SK-N-SH (cell line): ENCODE results near the gene KCTD5. TPM values are rescaled to one million over a fixed set of nuclear protein-coding genes. Genes with fewer than 3 reads are reported as not detected.

Experiments used
- CTCF ChIA-PET: fragments of 300-600, 350-600 bp; formaldehyde crosslinking; extraction: SDS; loops from one replicate; lab custom pipeline; 2021; lab: Yijun Ruan, JAX
- POLR2A ChIA-PET: fragments of 350-600 bp; sonication (Branson Sonifier 250); formaldehyde crosslinking; extraction: SDS; loops from one replicate; lab custom pipeline; 2020; ENCODE audit warnings: antibody characterized with exemption, inconsistent platforms; lab: Yijun Ruan, JAX
- DNase-seq: peaks from one replicate; pipeline ENCODE4 v3.0.0; 2012
- H2AFZ ChIP-seq: fragments of 200-600 bp; sonication (generic); 2 replicates; pipeline ENCODE4 v1.8.1; 2016; ENCODE audit warnings: antibody characterized with exemption, mild to moderate bottlenecking, low read depth
- H3F3A ChIP-seq: fragments of 200-600 bp; sonication (generic); replicated peaks from 2 replicates; pipeline ENCODE3; 2016; ENCODE audit warnings: antibody characterized with exemption, mild to moderate bottlenecking; ENCODE audit not compliant: insufficient read depth
- H3K27ac ChIP-seq, 2 experiments: fragments of 200-500 bp in 1 of 2; fragments of 200-600 bp in 1 of 2; sonication (Bioruptor generic) in 1 of 2; sonication (generic), shearing (Covaris generic) in 1 of 2; 2 replicates each; pipeline versions ENCODE4 v1.5.1 to v1.6.1; 2014 to 2016; ENCODE audit warnings: low read depth in 2 of 2, inconsistent platforms in 1 of 2, low read length in 1 of 2, mild to moderate bottlenecking in 1 of 2, mixed read lengths in 1 of 2
- H3K27me3 ChIP-seq: fragments of 200-600 bp; sonication (generic), shearing (Covaris generic); 2 replicates; pipeline ENCODE4 v1.6.1; 2016; ENCODE audit warnings: mixed run types; ENCODE audit not compliant: insufficient read depth
- H3K36me3 ChIP-seq, 2 experiments: fragments of 200-500 bp in 1 of 2; fragments of 200-600 bp in 1 of 2; sonication (Bioruptor generic) in 1 of 2; sonication (generic) in 1 of 2; replicated peaks in 1 of 2; 2 replicates each; pipeline versions ENCODE3 to v1.5.1; 2014 to 2016; ENCODE audit warnings: low read length in 1 of 2, mild to moderate bottlenecking in 1 of 2; ENCODE audit not compliant: insufficient read depth in 2 of 2, control insufficient read depth in 1 of 2
- H3K4me1 ChIP-seq, 2 experiments: fragments of 200-500 bp in 1 of 2; fragments of 200-600 bp in 1 of 2; sonication (Bioruptor generic) in 1 of 2; sonication (generic), shearing (Covaris generic) in 1 of 2; 2 replicates each; pipeline versions ENCODE4 v1.5.1 to v1.6.1; 2014 to 2016; ENCODE audit warnings: low read depth in 1 of 2, low read length in 1 of 2, mixed run types in 1 of 2; ENCODE audit not compliant: insufficient read depth in 2 of 2, control insufficient read depth in 1 of 2
- H3K4me2 ChIP-seq: fragments of 200-600 bp; sonication (generic), shearing (Covaris generic); 2 replicates; pipeline ENCODE4 v1.6.1; 2017; ENCODE audit warnings: mixed run types
- H3K4me3 ChIP-seq, 2 experiments: fragments of 200-500 bp in 1 of 2; fragments of 200-600 bp in 1 of 2; sonication (Bioruptor generic) in 1 of 2; sonication (generic), shearing (Covaris generic) in 1 of 2; 2 replicates each; pipeline versions ENCODE4 v1.5.1 to v1.8.1; 2014 to 2016; ENCODE audit warnings: low read depth in 2 of 2, inconsistent platforms in 1 of 2, low read length in 1 of 2, mild to moderate bottlenecking in 1 of 2, mixed read lengths in 1 of 2, moderate library complexity in 1 of 2
- H3K79me2 ChIP-seq: fragments of 200-600 bp; sonication (generic); 2 replicates; pipeline ENCODE4 v1.8.1; 2017; ENCODE audit warnings: mild to moderate bottlenecking; ENCODE audit not compliant: insufficient read depth
- H3K9ac ChIP-seq: fragments of 200-600 bp; sonication (generic); 2 replicates; pipeline ENCODE4 v1.6.1; 2017; ENCODE audit warnings: mixed run types
- H3K9me2 ChIP-seq: fragments of 200-600 bp; sonication (generic); 2 replicates; pipeline ENCODE4 v1.6.1; 2017; ENCODE audit warnings: mixed run types
- H3K9me3 ChIP-seq: fragments of 200-600 bp; sonication (generic); 2 replicates; pipeline ENCODE4 v1.6.1; 2017; ENCODE audit warnings: mixed run types, mild to moderate bottlenecking, moderate library complexity
- H4K20me1 ChIP-seq: fragments of 200-600 bp; sonication (generic); 2 replicates; pipeline ENCODE4 v1.6.1; 2017; ENCODE audit warnings: mild to moderate bottlenecking, mixed run types; ENCODE audit not compliant: insufficient read depth
- EP300 ChIP-seq, 2 experiments: IDR thresholded peaks; 2 replicates each; pipeline versions ENCODE4 v1.4.0 to v1.6.1; 2012; ENCODE audit warnings: borderline replicate concordance in 1 of 2, low read depth in 1 of 2, low read length in 1 of 2
- FOSL2 ChIP-seq: IDR thresholded peaks from 2 replicates; pipeline ENCODE4 v1.4.0; 2012; ENCODE audit warnings: low read depth, mild to moderate bottlenecking, moderate library complexity, borderline replicate concordance
- FOXJ3 ChIP-seq: sonication (generic); formaldehyde crosslinking; IDR thresholded peaks from 2 replicates; pipeline ENCODE4 v1.5.1; 2020; ENCODE audit warnings: mild to moderate bottlenecking, missing genetic modification reagents
- FOXM1 ChIP-seq: IDR thresholded peaks from 2 replicates; pipeline ENCODE4 v1.4.0; 2012; ENCODE audit warnings: low read depth, mild to moderate bottlenecking
- GABPA ChIP-seq: IDR thresholded peaks from 2 replicates; pipeline ENCODE4 v1.4.0; 2012; ENCODE audit warnings: low read depth, mild to moderate bottlenecking
- GATA2 ChIP-seq: sonication (generic); formaldehyde crosslinking; IDR thresholded peaks from 2 replicates; pipeline ENCODE4 v1.5.0; 2020; ENCODE audit warnings: mild to moderate bottlenecking, missing genetic modification reagents
- JUND ChIP-seq: IDR thresholded peaks from 2 replicates; pipeline ENCODE4 v1.4.0; 2012
- MEF2A ChIP-seq: IDR thresholded peaks from 2 replicates; pipeline ENCODE4 v1.4.0; 2012; ENCODE audit warnings: low read depth, borderline replicate concordance
- MXI1 ChIP-seq: IDR thresholded peaks from 2 replicates; pipeline ENCODE4 v1.6.1; 2012; ENCODE audit warnings: mild to moderate bottlenecking, low read depth, low read length, improper control_type of control experiment
- NFIC ChIP-seq: IDR thresholded peaks from 2 replicates; pipeline ENCODE4 v1.4.0; 2012; ENCODE audit warnings: borderline replicate concordance
- NRF1 ChIP-seq: IDR thresholded peaks from 2 replicates; pipeline ENCODE4 v1.6.1; 2012; ENCODE audit warnings: low read depth, mild to moderate bottlenecking, low read length
- POLR2AphosphoS5 ChIP-seq: IDR thresholded peaks from 2 replicates; pipeline ENCODE4 v1.6.1; 2012; ENCODE audit warnings: low read depth, low read length
- RFX5 ChIP-seq: IDR thresholded peaks from 2 replicates; pipeline ENCODE4 v1.6.1; 2012; ENCODE audit warnings: mild to moderate bottlenecking, improper control_type of control experiment, low read length
- TAF1 ChIP-seq: IDR thresholded peaks from 2 replicates; pipeline ENCODE4 v1.6.1; 2012; ENCODE audit warnings: low read depth, mild to moderate bottlenecking, low read length, moderate library complexity, borderline replicate concordance
- YY1 ChIP-seq: IDR thresholded peaks from 2 replicates; pipeline ENCODE4 v1.4.0; 2012; ENCODE audit warnings: low read depth, mild to moderate bottlenecking
- WGBS: methylation state at CpG from one replicate; pipeline ENCODE4 v1.1.6; 2017; ENCODE audit warnings: low lambda C conversion rate; 5-methylcytosine and 5-hydroxymethylcytosine counted together
- polyA plus RNA-seq, 3 experiments: library from polyadenylated mRNA; depleted of rRNA; stranded (reverse); fragments of >200 nt; gene quantifications; 2 replicates each; pipeline ENCODE4 v1.2.3, GENCODE V29; 2012
- TF ChIP-seq, protein P1 (sequence below): fragments of 150-350 bp; IDR thresholded peaks from 2 replicates; pipeline ENCODE4 v1.6.1; 2017; ENCODE audit warnings: antibody characterized with exemption, low read length, low read depth, borderline replicate concordance
- TF ChIP-seq, protein P2 (sequence below): IDR thresholded peaks from 2 replicates; pipeline ENCODE4 v1.4.0; 2012; ENCODE audit warnings: low read depth, borderline replicate concordance
- TF ChIP-seq, protein P3 (sequence below): IDR thresholded peaks from 2 replicates; pipeline ENCODE4 v1.4.0; 2012; ENCODE audit warnings: low read depth, borderline replicate concordance
- TF ChIP-seq, protein P4 (sequence below): IDR thresholded peaks from 2 replicates; pipeline ENCODE4 v1.4.0; 2012; ENCODE audit warnings: low read depth
- TF ChIP-seq, protein P5 (sequence below): IDR thresholded peaks from 2 replicates; pipeline ENCODE4; 2012
- TF ChIP-seq, protein P6 (sequence below): fragments of 200-600 bp; sonication (generic); IDR thresholded peaks from 2 replicates; pipeline ENCODE4 v1.6.1; 2017; ENCODE audit warnings: antibody characterized with exemption, mild to moderate bottlenecking, moderate library complexity

The KCTD5 gene
- polyA plus RNA-seq, 1 of the 3 experiments (the other 2 are of a cell fraction) = 53.4 TPM

DNA sequence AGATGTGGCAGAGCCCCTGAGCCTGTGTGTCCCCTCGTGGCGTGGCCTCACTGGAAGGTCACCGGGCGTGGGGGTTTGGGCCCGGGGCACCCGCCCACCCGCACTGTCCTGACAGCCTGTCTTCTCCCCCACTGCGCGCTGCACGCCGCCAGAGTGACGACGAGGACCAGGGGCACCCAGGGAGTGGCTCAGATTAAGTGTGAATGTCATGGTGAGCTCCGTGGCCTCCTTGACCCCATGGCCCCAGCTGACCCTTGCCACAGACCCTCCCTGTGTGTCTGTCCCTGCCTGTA lies 22.6 kb downstream of the KCTD5 start:
- Histone ChIP-seq H3K9me3 (no peaks in the 10 kb centered on the region), H3K27me3 (no peaks in the 10 kb centered on the region), H3K4me1 (no peaks in the 10 kb centered on the region), H2AFZ (no peak overlapping the region), H3K27ac (no peak overlapping the region), H4K20me1 (no peaks in the 10 kb centered on the region), H3K36me3 (peaks cover 0 to 74% of the 10 kb centered on the region in 2 experiments), H3K9me2 (no peaks in the 10 kb centered on the region), H3K79me2 (0 out of 2 replicates have a peak, but pooled peaks cover 4% of the 10 kb centered on the region), H3K9ac (no peak overlapping the region), H3K4me2 (no peak overlapping the region), H3K4me3 (no peak overlapping the region), H3F3A (no peaks in the 10 kb centered on the region)
- TF ChIP-seq MXI1 (no peak), NRF1 (no peak), FOXJ3 (CRISPR knock-in tag) (no peak), NFIC (no peak), MEF2A (no peak), GATA2 (no peak)
- CTCF ChIA-PET = no interaction called here
- POLR2A ChIA-PET = no interaction called here
- no peak for DNase-seq
- WGBS = no CpG with 5 or more reads among the region's 14 CpGs

DNA sequence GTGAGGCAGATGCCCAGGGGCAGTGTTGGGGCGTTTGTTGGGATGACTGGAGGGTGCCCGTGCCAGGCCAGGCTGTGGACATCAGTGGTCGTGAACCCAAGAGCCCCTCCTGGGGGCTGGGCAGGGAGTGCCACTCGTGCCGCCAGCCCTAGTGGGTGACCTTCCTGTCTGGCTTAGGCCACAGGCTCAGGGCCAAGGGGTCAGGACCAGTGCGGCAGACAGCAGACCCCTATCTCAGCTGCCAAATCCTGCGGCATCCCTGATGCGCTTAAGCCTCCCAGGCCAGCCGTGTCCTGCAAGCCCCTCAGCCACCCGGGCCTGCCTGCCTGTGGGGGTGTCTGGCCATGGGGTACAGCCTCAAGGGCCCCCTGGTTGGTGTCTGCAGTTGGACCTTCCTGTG lies 23.0 kb downstream of the KCTD5 start:
- Histone ChIP-seq H3K36me3 (peaks cover 0 to 70% of the 10 kb centered on the region in 2 experiments), H3K27me3 (no peaks in the 10 kb centered on the region), H3K9me3 (no peaks in the 10 kb centered on the region), H3K4me3 (no peak overlapping the region), H4K20me1 (no peaks in the 10 kb centered on the region), H3K4me2 (no peak overlapping the region), H3K4me1 (no peaks in the 10 kb centered on the region), H2AFZ (no peak overlapping the region), H3K79me2 (0 out of 2 replicates have a peak, but pooled peaks cover 4% of the 10 kb centered on the region), H3K27ac (no peak overlapping the region), H3K9me2 (no peaks in the 10 kb centered on the region), H3K9ac (no peak overlapping the region), H3F3A (no peaks in the 10 kb centered on the region)
- ChIA-PET CTCF (interaction anchor here (0.7 kb wide), 1 partner anchor 222 kb away, joined by 3 read pairs; no protein-coding TSS in a partner anchor), POLR2A (no interaction called here)
- no peak for DNase-seq
- TF ChIP-seq FOXM1 = no peak
- no peak for TF ChIP-seq RFX5
- TF ChIP-seq, protein P1, sequence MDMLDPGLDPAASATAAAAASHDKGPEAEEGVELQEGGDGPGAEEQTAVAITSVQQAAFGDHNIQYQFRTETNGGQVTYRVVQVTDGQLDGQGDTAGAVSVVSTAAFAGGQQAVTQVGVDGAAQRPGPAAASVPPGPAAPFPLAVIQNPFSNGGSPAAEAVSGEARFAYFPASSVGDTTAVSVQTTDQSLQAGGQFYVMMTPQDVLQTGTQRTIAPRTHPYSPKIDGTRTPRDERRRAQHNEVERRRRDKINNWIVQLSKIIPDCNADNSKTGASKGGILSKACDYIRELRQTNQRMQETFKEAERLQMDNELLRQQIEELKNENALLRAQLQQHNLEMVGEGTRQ = no peak
- no peak for TF ChIP-seq POLR2AphosphoS5
- no peak for TF ChIP-seq MEF2A
- TF ChIP-seq, protein P2, sequence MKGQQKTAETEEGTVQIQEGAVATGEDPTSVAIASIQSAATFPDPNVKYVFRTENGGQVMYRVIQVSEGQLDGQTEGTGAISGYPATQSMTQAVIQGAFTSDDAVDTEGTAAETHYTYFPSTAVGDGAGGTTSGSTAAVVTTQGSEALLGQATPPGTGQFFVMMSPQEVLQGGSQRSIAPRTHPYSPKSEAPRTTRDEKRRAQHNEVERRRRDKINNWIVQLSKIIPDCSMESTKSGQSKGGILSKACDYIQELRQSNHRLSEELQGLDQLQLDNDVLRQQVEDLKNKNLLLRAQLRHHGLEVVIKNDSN = no peak
- TF ChIP-seq, protein P3, sequence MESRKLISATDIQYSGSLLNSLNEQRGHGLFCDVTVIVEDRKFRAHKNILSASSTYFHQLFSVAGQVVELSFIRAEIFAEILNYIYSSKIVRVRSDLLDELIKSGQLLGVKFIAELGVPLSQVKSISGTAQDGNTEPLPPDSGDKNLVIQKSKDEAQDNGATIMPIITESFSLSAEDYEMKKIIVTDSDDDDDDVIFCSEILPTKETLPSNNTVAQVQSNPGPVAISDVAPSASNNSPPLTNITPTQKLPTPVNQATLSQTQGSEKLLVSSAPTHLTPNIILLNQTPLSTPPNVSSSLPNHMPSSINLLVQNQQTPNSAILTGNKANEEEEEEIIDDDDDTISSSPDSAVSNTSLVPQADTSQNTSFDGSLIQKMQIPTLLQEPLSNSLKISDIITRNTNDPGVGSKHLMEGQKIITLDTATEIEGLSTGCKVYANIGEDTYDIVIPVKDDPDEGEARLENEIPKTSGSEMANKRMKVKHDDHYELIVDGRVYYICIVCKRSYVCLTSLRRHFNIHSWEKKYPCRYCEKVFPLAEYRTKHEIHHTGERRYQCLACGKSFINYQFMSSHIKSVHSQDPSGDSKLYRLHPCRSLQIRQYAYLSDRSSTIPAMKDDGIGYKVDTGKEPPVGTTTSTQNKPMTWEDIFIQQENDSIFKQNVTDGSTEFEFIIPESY = no peak
- TF ChIP-seq, protein P4, sequence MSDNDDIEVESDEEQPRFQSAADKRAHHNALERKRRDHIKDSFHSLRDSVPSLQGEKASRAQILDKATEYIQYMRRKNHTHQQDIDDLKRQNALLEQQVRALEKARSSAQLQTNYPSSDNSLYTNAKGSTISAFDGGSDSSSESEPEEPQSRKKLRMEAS = no peak
- TF ChIP-seq, protein P5, sequence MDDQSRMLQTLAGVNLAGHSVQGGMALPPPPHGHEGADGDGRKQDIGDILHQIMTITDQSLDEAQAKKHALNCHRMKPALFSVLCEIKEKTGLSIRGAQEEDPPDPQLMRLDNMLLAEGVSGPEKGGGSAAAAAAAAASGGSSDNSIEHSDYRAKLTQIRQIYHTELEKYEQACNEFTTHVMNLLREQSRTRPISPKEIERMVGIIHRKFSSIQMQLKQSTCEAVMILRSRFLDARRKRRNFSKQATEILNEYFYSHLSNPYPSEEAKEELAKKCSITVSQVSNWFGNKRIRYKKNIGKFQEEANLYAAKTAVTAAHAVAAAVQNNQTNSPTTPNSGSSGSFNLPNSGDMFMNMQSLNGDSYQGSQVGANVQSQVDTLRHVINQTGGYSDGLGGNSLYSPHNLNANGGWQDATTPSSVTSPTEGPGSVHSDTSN = no peak
- no peak for TF ChIP-seq NFIC
- no peak for TF ChIP-seq TAF1
- no peak for TF ChIP-seq FOSL2
- TF ChIP-seq YY1 = no peak
- no peak for TF ChIP-seq GATA2
- TF ChIP-seq, protein P6, sequence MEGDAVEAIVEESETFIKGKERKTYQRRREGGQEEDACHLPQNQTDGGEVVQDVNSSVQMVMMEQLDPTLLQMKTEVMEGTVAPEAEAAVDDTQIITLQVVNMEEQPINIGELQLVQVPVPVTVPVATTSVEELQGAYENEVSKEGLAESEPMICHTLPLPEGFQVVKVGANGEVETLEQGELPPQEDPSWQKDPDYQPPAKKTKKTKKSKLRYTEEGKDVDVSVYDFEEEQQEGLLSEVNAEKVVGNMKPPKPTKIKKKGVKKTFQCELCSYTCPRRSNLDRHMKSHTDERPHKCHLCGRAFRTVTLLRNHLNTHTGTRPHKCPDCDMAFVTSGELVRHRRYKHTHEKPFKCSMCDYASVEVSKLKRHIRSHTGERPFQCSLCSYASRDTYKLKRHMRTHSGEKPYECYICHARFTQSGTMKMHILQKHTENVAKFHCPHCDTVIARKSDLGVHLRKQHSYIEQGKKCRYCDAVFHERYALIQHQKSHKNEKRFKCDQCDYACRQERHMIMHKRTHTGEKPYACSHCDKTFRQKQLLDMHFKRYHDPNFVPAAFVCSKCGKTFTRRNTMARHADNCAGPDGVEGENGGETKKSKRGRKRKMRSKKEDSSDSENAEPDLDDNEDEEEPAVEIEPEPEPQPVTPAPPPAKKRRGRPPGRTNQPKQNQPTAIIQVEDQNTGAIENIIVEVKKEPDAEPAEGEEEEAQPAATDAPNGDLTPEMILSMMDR = no peak
- TF ChIP-seq EP300 (IDR thresholded peaks at IDR 0.05; ENCODE audit: borderline replicate concordance in 1 of 2, low read depth in 1 of 2, low read length in 1 of 2) = no peak
- TF ChIP-seq GABPA = no peak
- no peak for TF ChIP-seq JUND
- whole genome bisulfite sequencing = 93% methylated on average over 5 of the region's 10 CpGs
